Astrocyte of the spinal cord (primary cell): ENCODE results near the gene INPP1.
"Not testable (repeated sequence)": the region's sequence is repeated elsewhere in the genome, so short reads cannot be mapped to it uniquely, and the experiment has no call there.

ENCODE experiments used
- DNase-seq: peaks from one replicate; pipeline ENCODE4 v3.0.0; 2011; ENCODE audit warnings: low read depth, low spot score
- H3K4me3 ChIP-seq: 2 replicates; pipeline ENCODE4 v1.5.1; 2011; ENCODE audit warnings: low read depth, mild to moderate bottlenecking, low read length, moderate library complexity
- CTCF ChIP-seq: IDR thresholded peaks from 2 replicates; pipeline ENCODE4 v1.5.1; 2012; ENCODE audit warnings: low read depth, mild to moderate bottlenecking, low read length, inconsistent platforms
- in situ Hi-C: cut with HindIII; loops from 2 replicates; pipeline ENCODE4 v1.10.0; 2017; ENCODE audit warnings: low sequenced_read_pairs

Gene INPP1

GRCh38 chr2:190311893-190312634 is 31.3 kb upstream of the INPP1 start:
- H3K4me3 ChIP-seq = no peak overlapping the region
- in situ Hi-C loops = no loop called here
- TF ChIP-seq CTCF = no peak
- no peak for DNase-seq

DNA sequence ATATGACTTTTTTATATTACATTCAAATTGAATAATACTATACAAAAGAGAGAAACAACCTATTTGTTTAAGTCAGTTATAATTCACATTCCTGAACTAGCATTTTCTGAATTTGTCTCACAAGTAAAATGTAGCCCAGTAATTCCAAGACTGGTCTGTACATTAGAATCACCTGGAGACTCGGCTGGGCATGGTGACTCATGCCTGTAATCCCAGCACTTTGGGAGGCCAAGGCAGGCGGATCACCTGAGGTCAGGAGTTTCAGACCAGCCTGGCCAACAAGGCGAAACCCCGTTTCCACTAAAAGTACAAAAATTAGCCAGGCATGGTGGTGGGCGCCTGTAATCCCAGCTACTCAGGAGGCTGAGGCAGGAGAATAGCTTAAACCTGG is 30.8 kb upstream of the INPP1 start:
- H3K4me3 ChIP-seq, in situ Hi-C loops, DNase-seq: not testable (repeated sequence)

DNA sequence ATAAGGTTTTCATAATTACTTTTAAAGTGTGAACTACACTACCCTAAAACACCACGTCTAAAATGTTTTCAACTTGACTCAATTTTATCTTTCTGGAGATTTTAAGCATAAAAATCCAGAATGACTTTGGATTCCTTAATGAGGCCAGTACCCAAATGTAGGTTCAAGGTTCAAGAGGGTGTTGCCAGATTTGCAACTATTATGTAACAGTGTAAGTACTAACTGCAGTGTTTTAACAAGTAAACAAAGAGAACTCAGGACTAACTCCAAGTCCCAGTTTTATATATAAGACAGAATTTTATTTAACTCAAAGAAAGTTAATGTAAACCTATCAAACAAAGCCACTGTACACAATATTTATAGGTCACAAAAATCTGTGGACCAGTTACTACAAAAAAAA is 29.5 kb upstream of the INPP1 start:
- TF ChIP-seq CTCF = no peak
- in situ Hi-C loops = no loop called here
- no peak overlapping the region for H3K4me3 ChIP-seq
- DNase-seq = no peak

- H3K4me3 ChIP-seq = no peak overlapping the region
- in situ Hi-C loops = no loop called here
- no peak for DNase-seq
- no peak for TF ChIP-seq CTCF
Observed at GRCh38 chr2:190315273-190315672, 28.1 kb upstream of the INPP1 start.

DNA sequence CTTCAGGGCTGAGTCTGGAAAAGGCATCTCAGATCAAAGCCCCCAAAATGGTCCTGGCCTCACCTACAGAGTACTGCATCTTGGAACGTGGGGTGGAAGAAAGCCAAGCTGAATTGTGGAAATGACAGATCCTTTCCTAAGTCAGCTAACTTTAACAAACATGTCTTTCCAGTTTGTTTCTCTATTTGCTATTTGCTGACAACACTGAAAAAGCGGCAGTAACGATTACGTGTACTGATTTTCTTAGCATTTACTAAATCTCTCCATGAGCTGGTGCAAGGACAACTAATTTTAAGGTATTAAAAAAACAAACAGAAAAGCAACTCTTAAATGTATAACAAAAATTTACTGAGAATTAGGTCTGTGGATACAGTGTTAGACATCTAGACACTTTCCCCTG is 24.9 kb upstream of the INPP1 start:
- no peak for TF ChIP-seq CTCF
- peak overlapping the region; percentile 77 for H3K4me3 ChIP-seq
- in situ Hi-C loops = no loop called here
- no peak for DNase-seq

DNA sequence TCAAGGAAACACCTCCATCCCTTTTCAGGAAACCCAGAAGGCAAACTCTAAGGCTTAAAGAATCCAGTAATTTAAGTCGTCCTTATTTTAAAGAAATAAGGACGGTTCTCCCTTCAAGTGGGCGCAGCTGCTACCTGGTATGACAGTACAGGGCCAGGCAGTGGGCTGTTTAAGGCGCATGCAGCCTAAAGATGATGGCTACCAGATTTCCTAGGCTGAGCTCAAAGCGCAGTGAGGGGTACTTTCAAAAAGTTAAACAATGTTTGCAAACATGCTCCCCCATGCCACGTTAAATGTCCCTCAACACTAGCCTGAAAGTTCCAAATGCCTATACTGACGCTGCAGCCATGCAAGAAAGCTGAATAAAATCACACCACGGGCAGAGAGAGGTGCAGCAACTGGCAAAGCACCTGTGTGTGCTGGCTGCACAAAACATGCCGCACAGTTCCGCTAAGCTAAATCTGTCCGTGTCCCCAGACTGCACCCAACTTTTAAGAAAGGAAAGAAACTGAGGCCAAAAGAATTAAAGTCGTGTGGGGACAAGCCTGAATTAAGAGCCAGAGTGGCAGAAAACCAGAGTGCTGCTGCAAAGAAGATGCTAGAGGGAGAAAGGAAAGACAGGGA is 24.3 kb upstream of the INPP1 start:
- DNase-seq = peak; percentile 20
- in situ Hi-C loops = no loop called here
- TF ChIP-seq CTCF = no peak
- peak overlapping the region; percentile 77 for H3K4me3 ChIP-seq

- peak; percentile 90 for TF ChIP-seq CTCF
- in situ Hi-C loops = no loop called here
- H3K4me3 ChIP-seq = peak within 1 kb of the TSS; percentile 77
- peak; percentile 99 for DNase-seq
Observed at GRCh38 chr2:190319555-190320498, 23.6 kb upstream of the INPP1 start, which contains the start of gene HIBCH. HIBCH (minus strand) TSS chr2:190319826; CDS start chr2:190319750, 76 bp downstream.
